Measurements from ENCODE around the gene MAN1C1.

MAN1C1 gene

GRCh38 chr1:25714372-25714931 is 97.9 kb downstream of the MAN1C1 start:
- no peak for DNase-seq (ENCODE audit: low spot score)
- H3K4me3 ChIP-seq: no peak overlapping the region
- TF ChIP-seq CTCF (IDR thresholded peaks at IDR 0.05): no peak
- H3K27ac ChIP-seq: no peak overlapping the region

DNA sequence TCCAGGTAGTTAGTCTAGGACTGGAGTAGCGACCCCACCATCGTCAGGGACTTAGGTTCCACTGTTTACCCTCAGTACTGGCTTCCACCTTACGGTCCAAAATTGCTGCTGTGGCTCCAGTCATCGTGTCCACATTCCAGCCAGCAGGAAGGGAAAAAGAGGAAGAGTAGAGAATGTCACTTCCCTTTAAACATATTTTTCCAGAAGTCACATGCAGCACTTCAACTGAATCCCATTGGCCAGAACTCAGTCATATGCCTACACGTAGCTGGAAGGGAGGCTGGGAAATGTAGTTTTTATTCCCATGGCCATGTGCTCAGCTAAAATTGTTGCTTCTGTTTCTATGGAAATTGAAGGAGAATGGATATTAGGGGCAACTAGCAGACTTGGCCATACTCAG is 99.3 kb downstream of the MAN1C1 start:
- H3K4me3 ChIP-seq: no peak overlapping the region
- DNase-seq (ENCODE audit: low spot score): no peak
- TF ChIP-seq CTCF (IDR thresholded peaks at IDR 0.05): no peak
- no peak overlapping the region for H3K27ac ChIP-seq

- Histone ChIP-seq H3K4me3 (no peak overlapping the region), H3K27ac (no peak overlapping the region)
- no peak for TF ChIP-seq CTCF (IDR thresholded peaks at IDR 0.05)
- DNase-seq (ENCODE audit: low spot score): no peak
Observed at GRCh38 chr1:25716320-25716719, 99.7 kb downstream of the MAN1C1 start.

- no peak for TF ChIP-seq CTCF (IDR thresholded peaks at IDR 0.05)
- H3K4me3 ChIP-seq: no peak overlapping the region
- no peak for DNase-seq (ENCODE audit: low spot score)
Observed at GRCh38 chr1:25718732-25719131, 102.1 kb downstream of the MAN1C1 start.

GRCh38 chr1:25720624-25721023 is 104.0 kb downstream of the MAN1C1 start:
- no peak for DNase-seq (ENCODE audit: low spot score)
- Histone ChIP-seq H3K27ac (no peak overlapping the region), H3K4me3 (no peak overlapping the region)
- TF ChIP-seq CTCF (IDR thresholded peaks at IDR 0.05): no peak

More at GRCh38 chr1:25718732-25719131, 102.1 kb downstream of the MAN1C1 start:
- H3K27ac ChIP-seq: no peak overlapping the region

DNA sequence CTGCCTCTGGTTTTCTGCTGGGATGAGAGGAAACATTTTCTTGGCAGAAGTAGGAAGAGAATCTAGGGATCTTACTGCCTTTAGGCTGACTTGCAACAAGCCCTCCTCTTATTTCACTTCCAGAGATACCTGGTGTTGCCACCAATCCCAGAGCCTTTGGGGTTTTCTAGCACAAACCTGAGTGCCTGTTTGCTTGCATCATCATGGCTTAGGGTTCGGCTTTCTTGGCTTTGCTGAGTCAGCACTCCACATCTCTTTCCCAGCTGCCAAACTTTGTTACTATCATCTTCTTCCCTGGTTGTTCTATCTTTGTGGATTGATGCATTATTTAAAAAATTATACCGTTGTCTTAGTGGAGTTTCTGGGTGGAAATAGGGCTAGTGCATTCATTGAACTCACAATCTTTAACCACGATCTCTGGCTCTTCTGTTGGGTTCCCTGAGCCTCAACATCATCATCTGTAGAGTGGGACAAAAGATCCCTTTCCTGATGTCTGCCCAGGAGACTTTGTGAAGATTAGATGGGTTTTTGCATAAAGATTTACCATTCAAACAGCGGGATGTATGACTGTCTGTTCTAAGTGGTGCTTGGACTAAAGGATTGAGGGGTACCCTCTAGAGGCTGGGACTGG is 106.8 kb downstream of the MAN1C1 start:
- Histone ChIP-seq H3K4me3 (no peak overlapping the region), H3K27ac (no peak overlapping the region)
- no peak for DNase-seq (ENCODE audit: low spot score)
- TF ChIP-seq CTCF (IDR thresholded peaks at IDR 0.05): no peak

- TF ChIP-seq CTCF (IDR thresholded peaks at IDR 0.05): no peak
- no peak overlapping the region for H3K4me3 ChIP-seq
- DNase-seq (ENCODE audit: low spot score): no peak
- H3K27ac ChIP-seq: no peak overlapping the region
Observed at GRCh38 chr1:25724201-25724600, 107.6 kb downstream of the MAN1C1 start.

Data from coronary artery (tissue), 2 donors.